ENCODE data around the gene KCNIP4. TPM values are rescaled to one million over a fixed set of nuclear protein-coding genes. Genes with fewer than 3 reads are reported as not detected.

Gene KCNIP4
- polyA plus RNA-seq, 3 donors, result 0.09 to 0.25 TPM; not detected in 1

GRCh38 chr4:21009956-21010355 is 938.6 kb downstream of the KCNIP4 start:
- no peak for TF ChIP-seq CTCF (IDR thresholded peaks at IDR 0.05)
- no peaks in the 10 kb centered on the region for H3K4me1 Mint-ChIP-seq
- no peaks in the 10 kb centered on the region for H3K4me1 ChIP-seq (ENCODE audit: control insufficient read depth in 1 of 2, insufficient read depth in 2 of 2, low read length in 2 of 2)
- H3K9ac ChIP-seq (ENCODE audit: insufficient read depth, low read length, poor library complexity, severe bottlenecking), result no peak overlapping the region
- H3K9me3 Mint-ChIP-seq, result peaks cover 0 to 12% (median 3%) of the 10 kb centered on the region in 7 donors
- no peaks in the 10 kb centered on the region for H3K27me3 ChIP-seq (ENCODE audit: control insufficient read depth in 2 of 2, insufficient read depth in 2 of 2, low read length in 2 of 2)
- H3K36me3 Mint-ChIP-seq, result no peaks in the 10 kb centered on the region
- no peak overlapping the region for H3K27ac Mint-ChIP-seq
- no peaks in the 10 kb centered on the region for H4K20me1 ChIP-seq (ENCODE audit: insufficient read depth, low read length)
- H3K27ac ChIP-seq (ENCODE audit: low read depth in 1 of 2, low read length in 2 of 2), result no peak overlapping the region
- H2AFZ ChIP-seq (ENCODE audit: insufficient read depth, low read depth, low read length, poor library complexity, severe bottlenecking), result no peak overlapping the region
- no peaks in the 10 kb centered on the region for H3K27me3 Mint-ChIP-seq (ENCODE audit: low read depth in 3 of 3)
- no peaks in the 10 kb centered on the region for H3K36me3 ChIP-seq (replicated peaks in 1 of 2; ENCODE audit: control insufficient read depth in 1 of 2, insufficient read depth in 2 of 2, low read length in 2 of 2)
- peaks cover 0 to 4% of the 10 kb centered on the region in 2 donors for H3K9me3 ChIP-seq (replicated peaks in 1 of 2; ENCODE audit: control insufficient read depth in 1 of 2, insufficient read depth in 1 of 2, low read length in 2 of 2)
- no peak for DNase-seq
- intact Hi-C loops (cut with micrococcal nuclease), result no loop called here
- H3K4me3 ChIP-seq (replicated peaks in 1 of 3; ENCODE audit: low read depth in 2 of 3, low read length in 3 of 3), result no peak overlapping the region
- H3K4me2 ChIP-seq (replicated peaks; ENCODE audit: extremely low read depth, low read length, poor library complexity, severe bottlenecking), result no peak overlapping the region
- WGBS (ENCODE audit: insufficient coverage), result no CpG with 5 or more reads among the region's 4 CpGs
- no peak overlapping the region for H3K4me3 Mint-ChIP-seq
- no peaks in the 10 kb centered on the region for H3K79me2 ChIP-seq (ENCODE audit: insufficient read depth, low read length)

GRCh38 chr4:21005647-21006046 is 942.9 kb downstream of the KCNIP4 start:
- no peak overlapping the region for H3K4me2 ChIP-seq (replicated peaks; ENCODE audit: extremely low read depth, low read length, poor library complexity, severe bottlenecking)
- intact Hi-C loops (cut with micrococcal nuclease), result no loop called here
- no peak overlapping the region for H3K4me3 ChIP-seq (replicated peaks in 1 of 3; ENCODE audit: low read depth in 2 of 3, low read length in 3 of 3)
- Mint-ChIP-seq H3K4me1 (no peaks in the 10 kb centered on the region), H3K27me3 (ENCODE audit: low read depth in 3 of 3) (no peaks in the 10 kb centered on the region), H3K36me3 (no peaks in the 10 kb centered on the region), H3K27ac (no peak overlapping the region), H3K4me3 (no peak overlapping the region), H3K9me3 (peaks cover 0 to 12% (median 2%) of the 10 kb centered on the region in 7 donors)
- no peaks in the 10 kb centered on the region for H4K20me1 ChIP-seq (ENCODE audit: insufficient read depth, low read length)
- H3K36me3 ChIP-seq (replicated peaks in 1 of 2; ENCODE audit: control insufficient read depth in 1 of 2, insufficient read depth in 2 of 2, low read length in 2 of 2), result no peaks in the 10 kb centered on the region
- no peaks in the 10 kb centered on the region for H3K9me3 ChIP-seq (replicated peaks in 1 of 2; ENCODE audit: control insufficient read depth in 1 of 2, insufficient read depth in 1 of 2, low read length in 2 of 2)
- no peak overlapping the region for H2AFZ ChIP-seq (ENCODE audit: insufficient read depth, low read depth, low read length, poor library complexity, severe bottlenecking)
- no peaks in the 10 kb centered on the region for H3K79me2 ChIP-seq (ENCODE audit: insufficient read depth, low read length)
- H3K4me1 ChIP-seq (ENCODE audit: control insufficient read depth in 1 of 2, insufficient read depth in 2 of 2, low read length in 2 of 2), result no peaks in the 10 kb centered on the region
- no peak overlapping the region for H3K9ac ChIP-seq (ENCODE audit: insufficient read depth, low read length, poor library complexity, severe bottlenecking)
- no peaks in the 10 kb centered on the region for H3K27me3 ChIP-seq (ENCODE audit: control insufficient read depth in 2 of 2, insufficient read depth in 2 of 2, low read length in 2 of 2)
- DNase-seq, result no peak
- WGBS (ENCODE audit: insufficient coverage), result no CpG with 5 or more reads among the region's 4 CpGs
- H3K27ac ChIP-seq (ENCODE audit: low read depth in 1 of 2, low read length in 2 of 2), result no peak overlapping the region
- no peak for TF ChIP-seq CTCF (IDR thresholded peaks at IDR 0.05)

Measured in CD14-positive monocyte (primary cell).